HAP-1 (cell line): ENCODE results near the gene MRPS9.

Source experiments
- DNase-seq, 2 experiments: peaks; one replicate each; pipeline ENCODE4 v3.0.0-alpha.2; 2016 to 2020; ENCODE audit warnings: low spot score in 2 of 2
- H3K27me3 ChIP-seq: fragments of 250-450 bp; sonication (Bioruptor Pico); 2 replicates; pipeline ENCODE4 v1.5.1; 2020; ENCODE audit warnings: low read depth, mild to moderate bottlenecking, moderate library complexity
- H3K36me3 ChIP-seq: fragments of 250-450 bp; sonication (Bioruptor Pico); replicated peaks from 2 replicates; pipeline ENCODE4 v1.5.1; 2020; ENCODE audit warnings: mild to moderate bottlenecking
- H3K4me1 ChIP-seq: fragments of 250-450 bp; sonication (Bioruptor Pico); 2 replicates; pipeline ENCODE4 v1.5.1; 2020; ENCODE audit warnings: mild to moderate bottlenecking
- H3K4me3 ChIP-seq: fragments of 250-450 bp; sonication (Bioruptor Pico); 2 replicates; pipeline ENCODE4 v1.5.1; 2020; ENCODE audit warnings: mild to moderate bottlenecking, moderate library complexity
- H3K9me3 ChIP-seq: fragments of 250-450 bp; sonication (Bioruptor Pico); 2 replicates; pipeline ENCODE4 v1.5.1; 2020; ENCODE audit warnings: mild to moderate bottlenecking, moderate library complexity
- in situ Hi-C: fragments of 300-500 bp; cut with MboI; formaldehyde crosslinking; loops from 3 replicates; pipeline ENCODE4 v1.14.3; 2020; ENCODE audit warnings: low sequenced_read_pairs, inconsistent platforms, mixed read lengths

Gene MRPS9

GRCh38 chr2:105062158-105062557 lies 24.3 kb downstream of the MRPS9 start:
- Histone ChIP-seq H3K27me3 (no peaks in the 10 kb centered on the region), H3K9me3 (no peaks in the 10 kb centered on the region), H3K4me1 (peaks cover 15% of the 10 kb centered on the region), H3K36me3 (no peaks in the 10 kb centered on the region; the same call in 1 of the 2 replicates), H3K4me3 (no peak overlapping the region)
- in situ Hi-C loops: loop anchor here (10.0 kb wide), 1 partner anchor 207 kb away; the partner anchor contains the start of gene POU3F3
- DNase-seq: no peak

- DNase-seq: peak; percentile 41 to 85
- H3K36me3 ChIP-seq: no peaks in the 10 kb centered on the region
- in situ Hi-C loops: loop anchor here (10.0 kb wide), 1 partner anchor 214 kb away; the partner anchor contains the start of gene POU3F3
- H3K9me3 ChIP-seq: no peaks in the 10 kb centered on the region
- H3K4me1 ChIP-seq: peaks cover 55% of the 10 kb centered on the region
- no peak overlapping the region for H3K4me3 ChIP-seq
- no peaks in the 10 kb centered on the region for H3K27me3 ChIP-seq
Observed at GRCh38 chr2:105068387-105068786, 30.5 kb downstream of the MRPS9 start.

- in situ Hi-C loops: loop anchor here (10.0 kb wide), 1 partner anchor 214 kb away; the partner anchor contains the start of gene POU3F3
- H3K4me3 ChIP-seq: no peak overlapping the region
- H3K9me3 ChIP-seq: no peaks in the 10 kb centered on the region
- no peak for DNase-seq
- no peaks in the 10 kb centered on the region for H3K36me3 ChIP-seq
- peaks cover 60% of the 10 kb centered on the region for H3K4me1 ChIP-seq
- no peaks in the 10 kb centered on the region for H3K27me3 ChIP-seq
Observed at GRCh38 chr2:105068875-105069274, 31.0 kb downstream of the MRPS9 start.

GRCh38 chr2:105070010-105070865 lies 32.4 kb downstream of the MRPS9 start:
- no peaks in the 10 kb centered on the region for H3K9me3 ChIP-seq
- H3K4me3 ChIP-seq: no peak overlapping the region
- H3K4me1 ChIP-seq: peaks cover 59% of the 10 kb centered on the region
- no peaks in the 10 kb centered on the region for H3K27me3 ChIP-seq
- DNase-seq: peak; percentile 60 to 66
- H3K36me3 ChIP-seq: no peaks in the 10 kb centered on the region
- in situ Hi-C loops: no loop called here

GRCh38 chr2:105071379-105071778 lies 33.5 kb downstream of the MRPS9 start:
- H3K27me3 ChIP-seq: no peaks in the 10 kb centered on the region
- H3K9me3 ChIP-seq: no peaks in the 10 kb centered on the region
- no peak overlapping the region for H3K4me3 ChIP-seq
- no peak for DNase-seq
- in situ Hi-C loops: no loop called here
- peaks cover 48% of the 10 kb centered on the region for H3K4me1 ChIP-seq
- H3K36me3 ChIP-seq: no peaks in the 10 kb centered on the region

- Histone ChIP-seq H3K27me3 (no peaks in the 10 kb centered on the region), H3K4me1 (peaks cover 47% of the 10 kb centered on the region), H3K9me3 (no peaks in the 10 kb centered on the region), H3K4me3 (no peak overlapping the region), H3K36me3 (no peaks in the 10 kb centered on the region)
- in situ Hi-C loops: no loop called here
- no peak for DNase-seq
Observed at GRCh38 chr2:105072039-105072438, 34.2 kb downstream of the MRPS9 start.

- Histone ChIP-seq H3K27me3 (no peaks in the 10 kb centered on the region), H3K9me3 (no peaks in the 10 kb centered on the region), H3K4me1 (peaks cover 49% of the 10 kb centered on the region), H3K36me3 (no peaks in the 10 kb centered on the region), H3K4me3 (no peak overlapping the region)
- in situ Hi-C loops: no loop called here
- peak in 1 of 2 experiments; percentile 35 for DNase-seq
Observed at GRCh38 chr2:105073591-105073990, 35.7 kb downstream of the MRPS9 start.

GRCh38 chr2:105076121-105076520 lies 38.3 kb downstream of the MRPS9 start:
- no peaks in the 10 kb centered on the region for H3K9me3 ChIP-seq
- no peaks in the 10 kb centered on the region for H3K27me3 ChIP-seq
- DNase-seq: no peak
- H3K36me3 ChIP-seq: no peaks in the 10 kb centered on the region
- peaks cover 48% of the 10 kb centered on the region for H3K4me1 ChIP-seq
- H3K4me3 ChIP-seq: no peak overlapping the region
- in situ Hi-C loops: no loop called here

- no peaks in the 10 kb centered on the region for H3K36me3 ChIP-seq
- in situ Hi-C loops: no loop called here
- no peaks in the 10 kb centered on the region for H3K9me3 ChIP-seq
- H3K4me1 ChIP-seq: peaks cover 42% of the 10 kb centered on the region
- DNase-seq: peak; percentile 37 to 62
- no peak overlapping the region for H3K4me3 ChIP-seq
- no peaks in the 10 kb centered on the region for H3K27me3 ChIP-seq
Observed at GRCh38 chr2:105078906-105079495, 41.1 kb downstream of the MRPS9 start.

- Histone ChIP-seq H3K4me3 (no peak overlapping the region), H3K36me3 (no peaks in the 10 kb centered on the region)
- in situ Hi-C loops: no loop called here
Observed at GRCh38 chr2:105080461-105080860, 42.6 kb downstream of the MRPS9 start.

GRCh38 chr2:105081006-105081601 lies 43.2 kb downstream of the MRPS9 start:
- Histone ChIP-seq H3K27me3 (no peaks in the 10 kb centered on the region), H3K9me3 (no peaks in the 10 kb centered on the region), H3K36me3 (no peaks in the 10 kb centered on the region), H3K4me1 (peaks cover 48% of the 10 kb centered on the region), H3K4me3 (no peak overlapping the region)
- DNase-seq: peak in 1 of 2 experiments; percentile 69
- in situ Hi-C loops: no loop called here

More at GRCh38 chr2:105080461-105080860, 42.6 kb downstream of the MRPS9 start:
- H3K27me3 ChIP-seq: no peaks in the 10 kb centered on the region
- no peaks in the 10 kb centered on the region for H3K9me3 ChIP-seq
- peaks cover 42% of the 10 kb centered on the region for H3K4me1 ChIP-seq
- no peak for DNase-seq

- peaks cover 51% of the 10 kb centered on the region for H3K4me1 ChIP-seq
- no peaks in the 10 kb centered on the region for H3K27me3 ChIP-seq
- H3K36me3 ChIP-seq: no peaks in the 10 kb centered on the region
- in situ Hi-C loops: no loop called here
- no peak for DNase-seq
- H3K4me3 ChIP-seq: no peak overlapping the region
- no peaks in the 10 kb centered on the region for H3K9me3 ChIP-seq
Observed at GRCh38 chr2:105082107-105082506, 44.2 kb downstream of the MRPS9 start.

- DNase-seq: no peak
- H3K4me1 ChIP-seq: peaks cover 19% of the 10 kb centered on the region
- H3K4me3 ChIP-seq: no peak overlapping the region
- H3K9me3 ChIP-seq: no peaks in the 10 kb centered on the region
- no peaks in the 10 kb centered on the region for H3K27me3 ChIP-seq
- in situ Hi-C loops: no loop called here
- no peaks in the 10 kb centered on the region for H3K36me3 ChIP-seq
Observed at GRCh38 chr2:105085525-105085924, 47.7 kb downstream of the MRPS9 start.

GRCh38 chr2:105087273-105087672 lies 49.4 kb downstream of the MRPS9 start:
- DNase-seq: no peak
- H3K4me1 ChIP-seq: peaks cover 10% of the 10 kb centered on the region
- H3K9me3 ChIP-seq: no peaks in the 10 kb centered on the region
- no peak overlapping the region for H3K4me3 ChIP-seq
- H3K27me3 ChIP-seq: no peaks in the 10 kb centered on the region
- no peaks in the 10 kb centered on the region for H3K36me3 ChIP-seq
- in situ Hi-C loops: no loop called here
